Sigmoid colon (tissue), 4 donors: ENCODE measurements around the gene PLEKHG5.

Experiments
- CTCF ChIP-seq, 4 experiments: fragments of 450-650 bp in 3 of 4; fragments of 200-600 bp in 1 of 4; IDR thresholded peaks; one replicate each; pipeline ENCODE4 v1.5.1; 2016 to 2019; ENCODE audit warnings: antibody characterized with exemption in 4 of 4, mild to moderate bottlenecking in 3 of 4, moderate library complexity in 2 of 4
- EP300 ChIP-seq, 4 donors: sonication (generic); formaldehyde crosslinking; IDR thresholded peaks; one replicate each; pipeline ENCODE4 v1.6.1; 2017; ENCODE audit warnings: antibody characterized with exemption in 4 of 4
- POLR2A ChIP-seq, 2 donors: fragments of 450-650 bp; IDR thresholded peaks; one replicate each; pipeline ENCODE4 v1.6.1; 2016; ENCODE audit warnings: antibody characterized with exemption in 2 of 2, mild to moderate bottlenecking in 2 of 2, moderate library complexity in 2 of 2
- POLR2AphosphoS5 ChIP-seq, 4 donors: sonication (generic); formaldehyde crosslinking; IDR thresholded peaks; one replicate each; pipeline ENCODE4 v1.6.1; 2017; ENCODE audit warnings: antibody characterized with exemption in 4 of 4

- TF ChIP-seq CTCF (IDR thresholded peaks at IDR 0.05) (no peak), POLR2A (IDR thresholded peaks at IDR 0.05) (no peak), POLR2AphosphoS5 (IDR thresholded peaks at IDR 0.05) (no peak), EP300 (IDR thresholded peaks at IDR 0.05) (no peak)
Measured at GRCh38 chr1:6464514-6464836, 27.0 kb downstream of the PLEKHG5 start.
